HG02759 (cell line): ENCODE data around the gene ASNS.

Experiments used
- ATAC-seq: cut with Tn5 transposase; IDR thresholded peaks from one replicate; pipeline ENCODE4 v1.9.1; 2021; ENCODE audit warnings: mild to moderate bottlenecking, moderate library complexity; ENCODE audit not compliant: unreplicated experiment

The ASNS gene

DNA sequence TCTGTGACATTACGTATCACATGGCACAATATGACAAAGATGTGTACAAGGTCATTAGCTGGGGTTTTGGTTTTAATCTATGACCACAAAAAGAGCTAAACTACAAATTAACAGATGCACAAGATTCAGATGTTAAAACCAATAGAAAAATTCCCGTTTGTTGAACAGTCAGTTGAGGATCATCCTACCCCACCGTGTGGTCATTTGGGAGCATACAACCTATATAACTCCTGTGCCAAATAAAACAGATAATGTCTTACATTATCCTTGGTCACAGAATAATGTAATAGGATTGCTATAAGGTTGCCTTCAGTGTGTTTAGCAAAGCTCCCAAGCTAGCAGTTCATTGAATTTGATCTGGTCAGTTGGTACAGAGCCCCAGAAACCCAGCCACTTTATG is 28.2 kb downstream of the ASNS start:
- ATAC-seq: no peak

DNA sequence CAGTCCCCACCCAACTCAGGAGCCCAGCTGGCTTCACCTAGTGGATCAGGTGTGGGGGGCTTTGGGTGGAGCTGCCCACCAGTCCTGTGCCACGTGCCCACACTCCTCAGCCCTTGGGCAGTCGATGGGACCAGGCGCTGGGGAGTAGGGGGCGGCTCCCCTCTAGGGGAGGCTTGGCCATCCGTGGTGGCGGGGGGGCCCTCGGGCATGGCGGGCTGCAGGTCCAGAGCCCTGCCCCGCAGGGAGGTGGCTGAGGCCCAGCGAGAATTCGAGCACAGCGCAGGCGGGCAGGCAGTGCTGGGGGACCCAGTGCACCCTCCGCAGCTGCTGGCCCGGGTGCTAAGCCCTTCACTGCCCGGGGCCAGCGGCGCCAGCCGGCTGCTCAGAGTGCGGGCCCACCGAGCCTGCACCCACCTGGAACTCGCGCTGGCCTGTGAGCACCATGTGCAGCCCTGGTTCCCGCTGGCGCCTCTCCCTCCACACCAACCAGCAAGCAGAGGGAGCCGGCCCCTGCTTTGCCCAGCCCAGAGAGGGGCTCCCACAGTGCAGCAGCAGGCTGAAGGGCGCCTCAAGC is 29.3 kb downstream of the ASNS start:
- no peak for ATAC-seq

DNA sequence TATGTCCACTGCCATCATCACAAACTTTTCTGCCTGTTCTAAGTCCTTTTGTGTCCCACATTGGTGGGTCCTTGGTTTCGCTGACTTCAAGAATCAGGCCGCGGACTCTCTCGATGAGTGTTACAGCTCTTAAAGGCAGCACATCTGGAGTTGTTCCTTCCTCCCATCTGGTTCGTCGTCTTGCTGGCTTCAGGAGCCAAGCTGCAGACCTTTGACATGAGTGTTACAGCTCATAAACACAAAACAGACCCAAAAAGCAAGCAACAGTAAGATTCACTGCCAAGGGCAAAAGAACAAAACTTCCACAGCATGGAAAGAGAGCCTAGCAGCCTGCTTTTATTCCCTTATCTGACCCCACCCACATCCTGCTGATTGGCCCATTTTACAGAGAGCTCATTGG is 30.2 kb downstream of the ASNS start:
- ATAC-seq: no peak

DNA sequence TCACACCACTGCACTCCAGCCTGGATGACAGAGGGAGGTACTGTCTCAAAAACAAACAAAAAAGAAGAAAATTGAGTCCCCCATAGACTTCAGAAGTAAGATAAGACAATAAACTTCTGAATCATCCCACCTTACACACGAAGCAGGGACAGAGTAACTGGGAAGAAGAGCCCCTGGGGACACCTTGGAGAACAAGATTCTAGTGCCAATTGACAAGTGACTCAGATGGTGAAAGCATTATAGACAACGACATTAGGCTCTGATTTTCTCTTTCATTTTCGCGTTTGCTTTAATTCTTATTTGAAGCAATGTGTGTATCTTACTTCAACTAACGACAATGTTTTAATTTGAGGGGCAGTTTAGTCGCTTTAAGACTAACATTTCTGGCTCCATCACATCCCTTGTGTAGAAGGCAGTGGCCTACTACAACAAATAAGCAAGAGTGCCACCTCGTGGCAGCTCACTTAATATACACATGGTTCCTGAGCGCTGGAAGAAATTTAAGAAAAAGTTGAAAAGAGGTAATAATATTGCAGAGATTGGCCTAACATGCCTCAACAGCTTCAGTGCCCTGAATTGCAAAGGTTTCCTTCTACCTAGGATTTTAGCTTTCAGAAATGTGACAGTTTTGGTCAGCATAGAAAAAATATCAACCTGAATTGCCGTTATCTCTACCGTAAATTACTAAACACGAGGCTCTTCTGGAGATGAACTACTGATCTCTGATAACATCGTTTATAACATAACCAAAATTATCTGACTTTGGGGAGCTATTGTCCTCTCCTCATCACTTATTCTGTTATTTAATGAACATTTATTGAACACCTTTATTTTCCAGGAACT is 36.7 kb downstream of the ASNS start:
- ATAC-seq: peak; percentile 85

DNA sequence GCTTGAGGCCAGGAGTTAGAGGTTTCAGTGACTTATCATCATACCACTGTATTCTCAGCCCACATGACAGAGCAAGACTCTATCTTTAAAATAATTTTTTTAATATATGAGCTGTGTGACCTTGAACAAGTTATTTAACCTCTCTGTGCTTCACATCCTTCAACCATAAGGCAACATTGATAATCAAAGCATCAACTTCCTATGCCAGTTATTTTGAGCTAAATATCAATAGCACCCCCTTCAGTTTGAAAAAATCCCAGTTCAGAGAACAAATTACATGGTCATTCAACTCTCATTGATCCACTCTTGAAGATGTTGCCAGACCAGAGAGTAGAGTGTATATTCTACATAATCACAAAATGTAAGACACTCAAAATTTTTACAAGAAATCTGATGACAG is 53.0 kb downstream of the ASNS start:
- no peak for ATAC-seq

DNA sequence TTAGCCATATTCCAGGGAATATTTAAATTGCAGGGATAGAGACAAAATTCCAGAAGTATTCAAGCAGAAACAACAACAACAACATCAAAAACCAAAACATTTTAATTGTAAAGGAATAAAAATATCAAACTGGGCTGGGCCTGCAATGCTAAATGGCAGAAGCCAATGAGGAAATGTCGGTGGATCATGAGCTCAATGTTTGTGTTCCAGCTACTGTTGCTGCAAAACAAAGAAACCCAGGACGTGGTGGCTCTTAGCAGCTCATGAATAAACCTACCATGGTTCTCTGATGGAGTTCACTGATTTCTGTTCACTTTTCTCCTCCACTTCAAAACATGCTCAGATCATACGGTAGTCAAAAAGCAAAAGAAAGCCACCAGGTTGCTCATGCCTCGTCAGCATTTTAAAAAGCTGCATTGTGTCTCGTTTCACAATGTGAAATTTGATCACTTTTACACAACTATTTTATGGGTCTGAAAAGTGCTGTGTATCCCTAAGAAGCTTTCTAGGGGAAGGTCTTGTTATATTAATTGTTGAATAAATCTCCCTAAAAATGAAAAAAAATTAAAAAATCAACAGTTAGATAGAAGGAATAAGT is 54.0 kb downstream of the ASNS start:
- ATAC-seq: no peak
